Neural progenitor cell (in vitro differentiated cells): ENCODE measurements around the gene SLC34A1. TPM values are rescaled to one million over a fixed set of nuclear protein-coding genes. Genes with fewer than 3 reads are reported as not detected.

Source experiments
- DNase-seq: peaks from one replicate; pipeline ENCODE4 v3.0.0-alpha.2; 2016; ENCODE audit warnings: low spot score
- H2AFZ ChIP-seq: fragments of 200-600 bp; sonication (generic); replicated peaks from 2 replicates; pipeline ENCODE4 v1.6.1; 2016; ENCODE audit warnings: antibody characterized with exemption
- H3F3A ChIP-seq: fragments of 200-600 bp; sonication (generic); 2 replicates; pipeline ENCODE4 v1.6.1; 2016; ENCODE audit warnings: antibody characterized with exemption, low read depth
- H3K27ac ChIP-seq: fragments of 200-600 bp; sonication (generic); 2 replicates; pipeline ENCODE4 v1.5.1; 2016; ENCODE audit warnings: mild to moderate bottlenecking
- H3K27me3 ChIP-seq: fragments of 200-600 bp; sonication (generic); 2 replicates; pipeline ENCODE4 v1.6.1; 2016; ENCODE audit warnings: mild to moderate bottlenecking, moderate library complexity
- H3K36me3 ChIP-seq: fragments of 200-600 bp; sonication (generic); 2 replicates; pipeline ENCODE4 v1.5.1; 2016
- H3K4me1 ChIP-seq: fragments of 200-600 bp; sonication (generic); 2 replicates; pipeline ENCODE4 v1.6.1; 2016; ENCODE audit warnings: mixed run types
- H3K4me2 ChIP-seq: fragments of 200-600 bp; sonication (generic); 2 replicates; pipeline ENCODE4 v1.6.1; 2016
- H3K4me3 ChIP-seq: fragments of 200-600 bp; sonication (generic); 2 replicates; pipeline ENCODE4 v1.5.1; 2016
- H3K79me2 ChIP-seq: fragments of 200-600 bp; sonication (generic); 2 replicates; pipeline ENCODE4 v1.6.1; 2016; ENCODE audit warnings: low read depth
- H3K9ac ChIP-seq: fragments of 200-600 bp; sonication (generic); 2 replicates; pipeline ENCODE4 v1.6.1; 2016
- H3K9me3 ChIP-seq: fragments of 200-600 bp; sonication (generic); 2 replicates; pipeline ENCODE4 v1.5.1; 2016; ENCODE audit warnings: low read depth
- H4K20me1 ChIP-seq: fragments of 200-600 bp; sonication (generic); 2 replicates; pipeline ENCODE4 v1.6.1; 2016; ENCODE audit warnings: low read depth
- H3K27ac Mint-ChIP-seq: 3 replicates; pipeline ENCODE4 v1.8.0; 2021; ENCODE audit warnings: mixed read lengths
- H3K27me3 Mint-ChIP-seq: 2 replicates; pipeline ENCODE4 v1.8.0; 2022; ENCODE audit warnings: low read depth, mild to moderate bottlenecking, inconsistent platforms, moderate library complexity, mixed read lengths; ENCODE audit not compliant: insufficient read depth
- H3K36me3 Mint-ChIP-seq: 3 replicates; pipeline ENCODE4 v1.8.0; 2021; ENCODE audit warnings: mixed read lengths
- H3K4me1 Mint-ChIP-seq: 3 replicates; pipeline ENCODE4 v1.8.0; 2021; ENCODE audit warnings: mixed read lengths
- H3K4me3 Mint-ChIP-seq: 3 replicates; pipeline ENCODE4 v1.8.0; 2021; ENCODE audit warnings: mild to moderate bottlenecking, moderate library complexity, mixed read lengths
- H3K9me3 Mint-ChIP-seq: 3 replicates; pipeline ENCODE4 v1.8.0; 2020; ENCODE audit warnings: mixed read lengths
- EZH2 ChIP-seq: fragments of 200-600 bp; sonication (generic); IDR thresholded peaks from 2 replicates; pipeline ENCODE4 v1.6.1; 2017; ENCODE audit warnings: antibody characterized with exemption, mild to moderate bottlenecking, moderate library complexity
- EZH2phosphoT487 ChIP-seq: fragments of 200-600 bp; sonication (generic); IDR thresholded peaks from 2 replicates; pipeline ENCODE4 v1.6.1; 2017; ENCODE audit warnings: antibody characterized with exemption
- total RNA-seq: library from RNA; depleted of rRNA; stranded (reverse); fragments of >200 nt; gene quantifications from 2 replicates; pipeline ENCODE4 v1.2.3, GENCODE V29; 2015; ENCODE audit warnings: low replicate concordance
- TF ChIP-seq, protein P1 (sequence below): fragments of 200-600 bp; sonication (generic); IDR thresholded peaks from 2 replicates; pipeline ENCODE4 v1.5.1; 2017; ENCODE audit warnings: antibody characterized with exemption, mild to moderate bottlenecking

Gene SLC34A1, protein sequence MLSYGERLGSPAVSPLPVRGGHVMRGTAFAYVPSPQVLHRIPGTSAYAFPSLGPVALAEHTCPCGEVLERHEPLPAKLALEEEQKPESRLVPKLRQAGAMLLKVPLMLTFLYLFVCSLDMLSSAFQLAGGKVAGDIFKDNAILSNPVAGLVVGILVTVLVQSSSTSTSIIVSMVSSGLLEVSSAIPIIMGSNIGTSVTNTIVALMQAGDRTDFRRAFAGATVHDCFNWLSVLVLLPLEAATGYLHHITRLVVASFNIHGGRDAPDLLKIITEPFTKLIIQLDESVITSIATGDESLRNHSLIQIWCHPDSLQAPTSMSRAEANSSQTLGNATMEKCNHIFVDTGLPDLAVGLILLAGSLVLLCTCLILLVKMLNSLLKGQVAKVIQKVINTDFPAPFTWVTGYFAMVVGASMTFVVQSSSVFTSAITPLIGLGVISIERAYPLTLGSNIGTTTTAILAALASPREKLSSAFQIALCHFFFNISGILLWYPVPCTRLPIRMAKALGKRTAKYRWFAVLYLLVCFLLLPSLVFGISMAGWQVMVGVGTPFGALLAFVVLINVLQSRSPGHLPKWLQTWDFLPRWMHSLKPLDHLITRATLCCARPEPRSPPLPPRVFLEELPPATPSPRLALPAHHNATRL
- total RNA-seq = not detected in 2 replicates

DNA sequence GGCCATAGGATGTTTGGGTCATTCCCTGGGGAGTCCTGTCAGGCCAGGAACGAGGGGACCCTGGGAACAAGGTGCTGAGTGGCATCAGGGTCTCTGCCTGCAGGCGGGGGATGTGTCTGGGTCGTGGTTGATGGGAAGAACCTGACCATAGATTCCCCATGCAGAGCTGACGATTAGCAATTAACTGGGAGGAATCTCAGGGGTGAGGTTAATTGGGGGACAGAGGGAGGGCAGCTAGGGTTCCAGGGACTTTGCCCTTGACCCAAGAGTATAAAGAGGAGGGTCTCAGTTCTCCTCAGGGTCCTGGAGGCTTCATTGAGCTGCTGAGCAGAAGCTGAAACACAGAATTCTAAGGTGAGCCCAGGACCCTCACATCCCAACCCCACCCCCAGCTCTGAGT lies at the start of gene SLC34A1:
Gene SLC34A1, plus strand, starts transcription at position 301 of the 400 bp plus-strand sequence. CDS start 1,308 bp downstream, outside the sequence.
- H3K9me3 ChIP-seq = no peaks in the 10 kb centered on the region
- no peaks in the 10 kb centered on the region for H4K20me1 ChIP-seq
- TF ChIP-seq EZH2phosphoT487 (no peak), EZH2 (no peak)
- TF ChIP-seq, protein P1, sequence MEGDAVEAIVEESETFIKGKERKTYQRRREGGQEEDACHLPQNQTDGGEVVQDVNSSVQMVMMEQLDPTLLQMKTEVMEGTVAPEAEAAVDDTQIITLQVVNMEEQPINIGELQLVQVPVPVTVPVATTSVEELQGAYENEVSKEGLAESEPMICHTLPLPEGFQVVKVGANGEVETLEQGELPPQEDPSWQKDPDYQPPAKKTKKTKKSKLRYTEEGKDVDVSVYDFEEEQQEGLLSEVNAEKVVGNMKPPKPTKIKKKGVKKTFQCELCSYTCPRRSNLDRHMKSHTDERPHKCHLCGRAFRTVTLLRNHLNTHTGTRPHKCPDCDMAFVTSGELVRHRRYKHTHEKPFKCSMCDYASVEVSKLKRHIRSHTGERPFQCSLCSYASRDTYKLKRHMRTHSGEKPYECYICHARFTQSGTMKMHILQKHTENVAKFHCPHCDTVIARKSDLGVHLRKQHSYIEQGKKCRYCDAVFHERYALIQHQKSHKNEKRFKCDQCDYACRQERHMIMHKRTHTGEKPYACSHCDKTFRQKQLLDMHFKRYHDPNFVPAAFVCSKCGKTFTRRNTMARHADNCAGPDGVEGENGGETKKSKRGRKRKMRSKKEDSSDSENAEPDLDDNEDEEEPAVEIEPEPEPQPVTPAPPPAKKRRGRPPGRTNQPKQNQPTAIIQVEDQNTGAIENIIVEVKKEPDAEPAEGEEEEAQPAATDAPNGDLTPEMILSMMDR = no peak
- no peak within 1 kb of the TSS for H3K9ac ChIP-seq
- H3K36me3 ChIP-seq = no peaks in the 10 kb centered on the region
- peaks cover 25% of the 10 kb centered on the region for H3K4me1 Mint-ChIP-seq
- H3K4me1 ChIP-seq = no peaks in the 10 kb centered on the region
- no peaks in the 10 kb centered on the region for H3K79me2 ChIP-seq
- H3K4me2 ChIP-seq = no peak within 1 kb of the TSS
- no peaks in the 10 kb centered on the region for H3K36me3 Mint-ChIP-seq
- H3K9me3 Mint-ChIP-seq = no peaks in the 10 kb centered on the region
- no peak within 1 kb of the TSS for H2AFZ ChIP-seq
- DNase-seq = no peak
- H3K27me3 Mint-ChIP-seq = peaks cover 18% of the 10 kb centered on the region
- H3K27me3 ChIP-seq = peaks cover 14% of the 10 kb centered on the region
- H3K4me3 ChIP-seq = no peak within 1 kb of the TSS
- no peak within 1 kb of the TSS for H3K4me3 Mint-ChIP-seq
- H3F3A ChIP-seq = peaks cover 4% of the 10 kb centered on the region
- H3K27ac ChIP-seq = no peak within 1 kb of the TSS
- peak within 1 kb of the TSS; percentile 74 for H3K27ac Mint-ChIP-seq

DNA sequence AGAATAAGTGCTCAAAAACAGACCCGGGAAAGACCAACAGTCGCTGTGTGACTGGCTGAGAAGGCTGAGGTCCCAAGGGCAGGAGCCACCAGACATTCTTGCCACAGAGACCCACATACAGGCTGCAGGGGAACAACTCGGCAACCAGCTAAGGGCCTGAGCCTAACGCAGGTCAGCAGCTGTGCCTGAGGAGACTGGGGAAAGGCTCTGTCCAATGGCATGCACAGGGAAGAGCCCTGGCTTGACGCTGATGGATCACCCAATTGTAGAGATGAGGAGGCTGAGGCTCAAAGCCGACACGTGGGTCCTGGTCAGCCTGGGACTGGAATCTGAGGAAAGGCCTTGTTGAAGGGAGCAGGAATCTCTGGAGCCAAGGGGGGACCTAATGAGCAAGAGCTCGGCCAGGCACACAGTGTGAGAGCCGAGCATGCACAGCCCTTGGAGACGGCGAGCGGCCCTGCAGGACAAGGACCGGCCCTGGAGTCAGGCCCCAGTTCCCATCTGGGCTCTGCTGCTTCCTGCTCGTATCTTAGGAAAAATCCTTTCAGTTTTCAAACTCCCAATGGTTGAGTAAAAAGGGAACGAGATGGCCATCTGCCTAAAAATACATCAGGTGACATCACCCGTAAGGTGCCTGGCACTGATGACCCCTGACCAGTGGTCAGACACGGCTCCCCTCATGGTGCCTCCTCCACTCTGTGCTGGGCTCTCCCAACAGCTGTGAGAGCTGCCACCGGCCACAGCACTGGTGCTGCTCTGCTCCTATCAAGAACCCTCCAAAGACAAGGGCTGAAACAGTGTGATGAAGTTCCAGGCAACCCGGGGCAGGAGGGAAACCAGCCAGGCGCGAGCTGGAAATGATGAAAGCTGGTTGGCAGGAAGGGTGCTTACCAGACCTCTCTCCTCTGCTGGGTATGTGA lies 49.2 kb upstream of the SLC34A1 start:
- no peak overlapping the region for H3K4me3 Mint-ChIP-seq
- no peak for DNase-seq

DNA sequence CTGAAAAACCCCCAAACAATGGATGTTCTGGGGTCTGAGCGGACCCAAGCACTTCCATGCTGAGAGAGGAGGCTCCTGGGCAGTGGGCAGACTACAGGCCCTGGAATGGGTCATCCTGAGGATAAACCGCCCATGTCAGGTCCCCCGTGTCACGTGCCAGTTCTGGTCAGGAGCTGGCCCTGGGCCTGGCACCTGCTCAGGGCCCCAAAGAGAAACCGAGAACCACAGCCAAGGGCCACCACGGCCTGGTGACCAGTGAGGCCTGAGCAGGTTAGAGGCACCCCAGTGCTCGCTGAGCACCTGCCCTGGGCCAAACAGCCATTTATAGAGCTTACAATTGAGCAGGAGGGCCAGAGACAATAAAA lies 48.6 kb upstream of the SLC34A1 start:
- no peak for DNase-seq
- no peaks in the 10 kb centered on the region for H3K4me1 ChIP-seq
- no peak overlapping the region for H3K4me3 ChIP-seq
- no peaks in the 10 kb centered on the region for H3K27me3 ChIP-seq
- H4K20me1 ChIP-seq = peaks cover 5% of the 10 kb centered on the region
- H3K4me2 ChIP-seq = no peak overlapping the region
- no peak overlapping the region for H2AFZ ChIP-seq
- H3K79me2 ChIP-seq = no peaks in the 10 kb centered on the region
- no peaks in the 10 kb centered on the region for H3K9me3 ChIP-seq
- Mint-ChIP-seq H3K27me3 (peaks cover 4% of the 10 kb centered on the region), H3K4me3 (no peak overlapping the region), H3K9me3 (no peaks in the 10 kb centered on the region), H3K27ac (no peak overlapping the region), H3K36me3 (peaks cover 11% of the 10 kb centered on the region), H3K4me1 (no peaks in the 10 kb centered on the region)
- H3K9ac ChIP-seq = no peak overlapping the region
- H3K27ac ChIP-seq = no peak overlapping the region
- no peaks in the 10 kb centered on the region for H3K36me3 ChIP-seq
- TF ChIP-seq EZH2 = no peak
- TF ChIP-seq, protein P1 = no peak
- TF ChIP-seq EZH2phosphoT487 = no peak
- H3F3A ChIP-seq = no peaks in the 10 kb centered on the region

More for the DNA sequence above, 49.2 kb upstream of the SLC34A1 start:
- Histone ChIP-seq H3K4me3 (no peak overlapping the region), H3F3A (no peaks in the 10 kb centered on the region), H4K20me1 (peaks cover 5% of the 10 kb centered on the region), H2AFZ (no peak overlapping the region), H3K4me1 (no peaks in the 10 kb centered on the region), H3K36me3 (no peaks in the 10 kb centered on the region), H3K4me2 (no peak overlapping the region), H3K79me2 (no peaks in the 10 kb centered on the region), H3K9me3 (no peaks in the 10 kb centered on the region), H3K27me3 (no peaks in the 10 kb centered on the region), H3K27ac (no peak overlapping the region), H3K9ac (no peak overlapping the region)
- Mint-ChIP-seq H3K9me3 (no peaks in the 10 kb centered on the region), H3K4me1 (no peaks in the 10 kb centered on the region), H3K27me3 (peaks cover 4% of the 10 kb centered on the region), H3K27ac (no peak overlapping the region), H3K36me3 (peaks cover 11% of the 10 kb centered on the region)
- TF ChIP-seq, protein P1 = no peak
- TF ChIP-seq EZH2 (no peak), EZH2phosphoT487 (no peak)
